HG02623 (cell line): Measurements from ENCODE around the gene SMARCA4.

ENCODE experiments used
- ATAC-seq: cut with Tn5 transposase; IDR thresholded peaks from one replicate; pipeline ENCODE4 v1.9.1; 2021; ENCODE audit warnings: moderate library complexity; ENCODE audit not compliant: unreplicated experiment

SMARCA4 gene

DNA sequence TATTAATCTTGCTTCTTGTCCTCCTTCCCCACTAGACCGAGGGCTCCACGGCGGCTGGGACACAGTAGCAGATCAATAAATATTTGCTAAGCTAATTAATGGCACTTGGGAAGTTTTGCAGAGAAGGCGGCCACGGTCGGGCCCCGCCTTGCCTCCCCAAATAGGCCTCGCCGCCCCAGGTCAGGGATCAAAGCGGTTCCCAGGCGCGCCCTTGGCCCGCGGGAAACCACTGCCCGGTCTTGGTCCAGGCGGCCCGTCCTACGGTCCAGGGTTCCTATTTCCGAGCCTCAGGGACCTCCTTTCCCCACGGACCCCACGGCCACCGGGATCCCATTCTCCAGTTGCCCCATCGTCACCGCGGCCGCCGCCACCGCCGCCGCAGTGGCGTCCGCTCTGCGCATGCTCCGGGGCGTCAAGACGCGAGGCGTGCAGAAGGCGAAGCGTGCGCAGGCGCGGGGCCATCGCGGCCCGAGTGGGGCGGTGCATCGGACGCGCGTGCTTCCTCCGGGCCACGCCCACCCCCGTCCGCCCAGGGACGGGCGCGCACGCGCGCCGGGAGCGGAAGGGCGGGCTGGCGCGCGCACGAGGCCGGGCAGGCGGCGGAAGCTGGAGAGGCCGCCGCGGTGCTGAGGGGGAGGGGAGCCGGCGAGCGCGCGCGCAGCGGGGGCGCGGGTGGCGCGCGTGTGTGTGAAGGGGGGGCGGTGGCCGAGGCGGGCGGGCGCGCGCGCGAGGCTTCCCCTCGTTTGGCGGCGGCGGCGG is at the start of gene SMARCA4:
TSS of gene SMARCA4 (plus strand) at position 717 of the 759 bp plus-strand sequence. CDS start 23,122 bp downstream, outside the sequence.
- ATAC-seq, result peak; percentile 79

GRCh38 chr19:10911579-10912363 is 49.1 kb upstream of the SMARCA4 start:
- ATAC-seq, result no peak

- no peak for ATAC-seq
These were observed 48.2 kb upstream of the SMARCA4 start for GRCh38 chr19:10912619-10913018.

- no peak for ATAC-seq
These were observed 47.0 kb upstream of the SMARCA4 start for GRCh38 chr19:10913716-10914340.

GRCh38 chr19:10915130-10916091 is 45.4 kb upstream of the SMARCA4 start:
- ATAC-seq, result no peak

- no peak for ATAC-seq
These were observed 44.2 kb upstream of the SMARCA4 start for GRCh38 chr19:10916602-10917001.

GRCh38 chr19:10918359-10918758 is 42.5 kb upstream of the SMARCA4 start:
- ATAC-seq, result no peak

- no peak for ATAC-seq
These were observed 41.2 kb upstream of the SMARCA4 start for GRCh38 chr19:10919352-10920287.

GRCh38 chr19:10920288-10920655 is 40.6 kb upstream of the SMARCA4 start:
- no peak for ATAC-seq

GRCh38 chr19:10920781-10921180 is 40.0 kb upstream of the SMARCA4 start:
- ATAC-seq, result no peak

GRCh38 chr19:10921199-10921909 is 39.5 kb upstream of the SMARCA4 start:
- ATAC-seq, result no peak

GRCh38 chr19:10921910-10922637 is 38.8 kb upstream of the SMARCA4 start:
- no peak for ATAC-seq

- no peak for ATAC-seq
These were observed 38.2 kb upstream of the SMARCA4 start for GRCh38 chr19:10922638-10923014.

GRCh38 chr19:10923260-10924112 is 37.3 kb upstream of the SMARCA4 start:
- no peak for ATAC-seq

DNA sequence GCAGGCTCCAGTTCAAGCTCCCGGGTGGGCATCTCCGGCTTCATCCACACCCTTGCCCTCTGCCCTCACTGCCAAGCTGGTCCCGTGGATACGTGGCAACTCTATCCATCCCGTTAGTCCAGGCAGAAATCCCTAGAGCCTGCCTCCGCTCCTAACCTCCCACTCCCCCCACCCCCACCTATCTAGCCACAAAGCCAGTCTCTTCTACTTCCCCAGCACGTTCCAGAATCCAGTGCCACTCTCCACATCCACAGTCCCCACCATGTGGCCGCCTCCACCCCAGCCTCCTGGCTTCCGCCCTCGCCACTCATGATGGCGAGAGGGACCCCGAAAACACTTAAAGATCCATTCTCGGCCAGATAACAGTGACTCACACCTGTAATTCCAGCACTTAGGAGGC is 36.2 kb upstream of the SMARCA4 start:
- ATAC-seq, result no peak

GRCh38 chr19:10927730-10928562 is 32.9 kb upstream of the SMARCA4 start:
- peak; percentile 1 for ATAC-seq
